HG02623 (cell line): ENCODE results near the gene ZDHHC11.
"Not testable (repeated sequence)": the region's sequence is repeated elsewhere in the genome, so short reads cannot be mapped to it uniquely, and the experiment has no call there.

Experiments
- ATAC-seq: cut with Tn5 transposase; IDR thresholded peaks from one replicate; pipeline ENCODE4 v1.9.1; 2021; ENCODE audit warnings: moderate library complexity; ENCODE audit not compliant: unreplicated experiment

ZDHHC11 gene

DNA sequence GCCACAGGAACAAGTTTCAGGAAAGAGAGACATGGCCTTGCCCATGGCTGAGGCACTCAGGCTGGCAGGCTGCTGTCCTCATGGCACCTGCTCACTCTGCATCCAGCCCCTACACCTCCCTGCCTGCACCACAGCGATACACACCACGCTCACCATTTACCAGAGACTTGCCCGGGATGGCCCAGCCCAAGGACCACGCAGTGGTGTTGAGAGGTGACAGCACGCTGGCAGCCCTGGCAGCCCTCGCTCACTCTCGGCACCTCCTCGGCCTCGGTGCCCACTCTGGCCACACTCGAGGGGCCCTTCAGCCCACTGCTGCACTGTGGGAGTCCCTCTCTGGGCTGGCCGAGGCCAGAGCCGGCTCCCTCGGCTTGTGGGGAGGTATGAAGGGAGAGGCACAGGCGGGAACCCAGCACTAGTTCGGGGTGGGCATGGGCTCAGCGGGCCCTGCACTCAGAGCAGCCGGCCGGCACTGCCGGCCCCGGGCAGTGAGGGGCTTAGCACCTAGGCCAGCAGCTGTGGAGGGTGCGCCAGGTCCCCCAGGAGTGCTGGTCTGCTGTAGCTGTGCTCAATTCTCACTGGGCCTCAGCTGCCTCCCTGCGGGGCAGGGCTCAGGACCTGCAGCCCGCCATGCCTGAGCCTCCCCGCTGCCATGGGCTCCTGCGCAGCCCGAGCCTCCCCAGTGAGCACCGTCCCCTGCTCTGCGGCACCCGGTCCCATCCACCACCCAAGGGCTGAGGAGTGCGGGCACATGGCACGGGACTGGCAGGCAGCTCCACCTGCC is 86.6 kb downstream of the ZDHHC11 start:
- ATAC-seq: no peak

DNA sequence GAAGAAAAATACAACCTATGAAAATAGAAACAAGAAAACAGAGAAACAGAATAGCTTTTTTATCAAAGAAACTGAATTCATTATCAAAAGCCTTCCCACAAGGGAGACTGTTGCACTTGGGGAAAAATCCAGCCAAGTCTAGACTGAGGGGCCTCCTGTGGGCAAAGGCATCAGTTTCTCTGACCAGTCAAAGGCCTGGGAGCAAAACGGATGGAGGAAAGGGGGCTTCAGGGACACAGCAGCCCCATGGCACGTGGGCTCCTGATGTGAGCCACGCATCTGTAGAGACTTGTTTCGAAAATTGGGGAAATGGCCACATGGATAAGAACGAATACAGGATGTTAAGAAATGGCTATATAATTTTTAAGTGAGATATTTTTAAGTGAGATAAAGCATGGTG is 87.4 kb downstream of the ZDHHC11 start:
- no peak for ATAC-seq

DNA sequence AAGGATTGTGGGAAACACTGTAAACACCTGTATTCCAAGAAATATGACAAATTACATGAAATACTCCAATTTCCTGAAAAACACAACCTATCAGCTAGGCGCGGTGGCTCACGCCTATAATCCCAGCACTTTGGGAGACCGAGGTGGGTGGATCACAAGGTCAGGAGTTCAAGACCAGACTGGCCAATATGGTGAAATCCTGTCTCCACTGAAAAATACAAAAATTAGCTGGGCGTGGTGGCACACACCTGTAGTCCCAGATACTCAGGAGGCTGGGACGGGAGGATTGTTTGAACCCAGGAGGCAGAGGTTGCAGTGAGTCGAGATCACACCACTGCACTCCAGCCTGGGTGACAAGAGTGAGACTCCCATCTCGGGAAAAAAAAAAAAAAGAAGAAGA is 87.8 kb downstream of the ZDHHC11 start:
- not testable (repeated sequence) for ATAC-seq

DNA sequence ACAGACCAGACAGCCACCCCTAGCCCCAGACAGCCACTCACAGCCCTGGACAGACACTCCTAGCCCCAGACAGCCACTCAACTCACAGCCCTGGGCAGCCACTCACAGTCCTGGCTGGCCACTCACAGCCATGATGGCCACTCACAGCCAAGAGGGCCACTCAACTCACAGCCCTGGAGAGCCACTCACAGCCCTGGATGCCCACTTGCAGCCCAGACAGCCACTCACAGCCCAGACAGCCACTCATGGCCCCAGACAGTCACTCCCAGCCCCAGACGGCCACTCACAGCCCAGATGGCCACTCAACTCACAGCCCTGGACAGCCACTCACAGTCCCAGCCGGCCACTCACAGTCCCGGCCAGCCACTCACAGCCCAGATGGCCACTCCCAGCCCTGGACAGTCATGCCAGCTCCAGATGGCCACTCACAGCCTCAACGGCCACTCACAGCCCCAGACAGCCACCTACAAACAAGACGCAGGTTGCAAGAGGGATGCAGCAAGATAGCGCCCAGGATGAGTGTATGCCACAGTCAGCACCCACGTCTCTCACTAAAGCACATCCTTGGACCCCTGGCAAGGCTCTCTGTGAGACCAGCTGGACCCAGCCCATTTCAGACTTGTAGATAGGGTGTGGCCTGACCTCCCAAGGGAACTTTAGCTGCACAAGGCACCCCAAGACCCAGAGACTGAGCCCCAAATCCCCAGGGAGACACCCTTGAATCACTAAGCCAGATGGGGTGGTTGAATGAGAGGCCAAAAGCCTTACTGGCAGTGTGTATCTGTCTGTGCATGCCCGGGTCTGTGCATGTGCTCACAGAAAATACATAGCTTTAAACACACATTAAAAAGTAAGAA is 88.7 kb downstream of the ZDHHC11 start:
- no peak for ATAC-seq

DNA sequence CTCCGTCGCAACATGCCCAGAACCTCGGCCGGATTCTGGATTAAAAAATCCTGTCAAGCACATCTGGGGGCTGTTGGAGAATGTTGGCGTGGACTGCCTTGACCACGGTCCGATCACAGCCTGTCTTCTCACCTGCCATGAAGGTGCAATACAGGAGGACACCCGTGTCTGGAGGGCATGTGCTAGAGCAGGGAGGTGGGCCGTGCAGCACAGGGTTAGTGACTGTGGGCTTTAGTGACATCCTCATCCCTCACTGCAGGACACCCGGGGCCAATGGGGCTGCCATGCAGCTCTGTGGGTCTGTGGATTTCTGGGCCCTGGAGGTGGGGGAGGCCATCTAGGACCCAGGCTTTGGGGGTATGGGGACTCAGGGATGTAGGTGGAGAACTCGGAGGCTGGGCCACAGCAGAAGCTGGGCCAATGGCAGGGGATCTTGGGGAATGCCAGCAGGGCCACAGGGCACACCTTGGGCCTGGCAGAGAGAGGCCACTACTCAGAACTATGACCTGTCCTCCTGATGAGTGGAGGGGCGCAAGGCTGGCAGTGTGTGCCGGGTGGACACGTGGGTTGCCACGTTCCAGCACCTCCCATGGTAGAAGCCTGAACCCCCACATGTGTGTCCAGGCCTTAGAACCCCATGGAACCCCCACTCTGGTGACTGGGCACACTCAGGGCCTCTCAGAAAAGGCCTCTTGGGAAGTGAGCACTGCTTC is 89.6 kb downstream of the ZDHHC11 start:
- no peak for ATAC-seq

DNA sequence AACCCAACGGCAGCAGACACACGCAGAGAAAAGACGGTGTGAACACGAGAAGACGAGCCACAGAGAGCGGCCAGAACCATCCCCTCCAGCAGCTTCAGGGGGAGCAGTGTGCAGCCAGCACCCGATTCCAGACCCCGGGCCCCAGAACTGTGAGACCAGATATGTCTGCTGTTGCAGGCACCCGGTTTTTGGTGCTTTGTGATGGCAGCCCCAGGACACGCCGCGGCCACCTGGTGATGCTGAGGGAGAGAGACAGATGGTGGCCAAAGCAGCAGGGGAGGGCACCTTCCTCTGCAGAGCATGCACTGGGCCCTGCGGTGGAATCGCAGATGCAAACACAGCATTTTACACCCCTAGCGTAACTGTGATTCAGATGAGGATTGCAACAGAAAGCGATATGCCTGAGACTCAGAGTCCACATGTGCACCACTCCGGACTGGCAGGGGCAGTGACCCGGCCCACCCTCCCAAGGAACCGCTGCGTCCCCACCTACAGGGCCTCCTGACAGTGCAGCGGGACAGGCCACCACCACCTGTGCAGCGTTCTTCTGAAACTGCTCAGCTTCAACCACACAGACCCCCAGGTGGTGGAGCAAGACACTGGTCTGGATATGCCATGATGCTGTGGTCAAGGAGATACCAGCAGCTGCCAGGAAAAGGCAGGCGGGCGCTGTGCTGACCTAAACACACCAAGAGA is 90.3 kb downstream of the ZDHHC11 start:
- no peak for ATAC-seq

DNA sequence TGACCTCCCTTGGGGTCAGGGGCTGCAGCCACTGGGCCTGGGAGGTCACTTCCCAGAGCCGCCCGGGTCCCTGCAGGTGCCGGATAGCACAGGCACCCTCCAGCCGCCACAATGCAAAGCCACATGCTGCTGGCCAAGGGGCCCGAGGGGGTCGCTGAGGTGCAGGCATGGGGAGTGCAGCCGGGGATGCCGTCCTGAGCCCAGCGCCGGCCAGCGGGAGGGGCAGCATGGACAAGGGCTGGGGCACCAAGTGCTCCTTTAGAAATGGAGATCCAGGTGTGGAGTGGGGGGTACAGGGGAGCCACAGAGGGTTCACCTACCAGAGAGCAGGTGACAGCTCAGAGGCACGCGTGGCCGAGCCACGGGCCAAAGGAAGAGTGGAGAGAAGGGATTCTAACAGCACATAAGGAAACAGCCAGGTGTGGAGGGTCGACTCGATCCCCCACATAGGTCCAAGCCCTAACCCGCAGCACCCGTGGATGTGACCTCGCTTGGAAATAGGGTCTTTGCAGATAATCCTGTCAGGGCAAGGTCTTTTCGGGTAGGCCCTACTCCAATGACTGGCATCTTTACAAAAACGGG is 90.9 kb downstream of the ZDHHC11 start:
- ATAC-seq: no peak

DNA sequence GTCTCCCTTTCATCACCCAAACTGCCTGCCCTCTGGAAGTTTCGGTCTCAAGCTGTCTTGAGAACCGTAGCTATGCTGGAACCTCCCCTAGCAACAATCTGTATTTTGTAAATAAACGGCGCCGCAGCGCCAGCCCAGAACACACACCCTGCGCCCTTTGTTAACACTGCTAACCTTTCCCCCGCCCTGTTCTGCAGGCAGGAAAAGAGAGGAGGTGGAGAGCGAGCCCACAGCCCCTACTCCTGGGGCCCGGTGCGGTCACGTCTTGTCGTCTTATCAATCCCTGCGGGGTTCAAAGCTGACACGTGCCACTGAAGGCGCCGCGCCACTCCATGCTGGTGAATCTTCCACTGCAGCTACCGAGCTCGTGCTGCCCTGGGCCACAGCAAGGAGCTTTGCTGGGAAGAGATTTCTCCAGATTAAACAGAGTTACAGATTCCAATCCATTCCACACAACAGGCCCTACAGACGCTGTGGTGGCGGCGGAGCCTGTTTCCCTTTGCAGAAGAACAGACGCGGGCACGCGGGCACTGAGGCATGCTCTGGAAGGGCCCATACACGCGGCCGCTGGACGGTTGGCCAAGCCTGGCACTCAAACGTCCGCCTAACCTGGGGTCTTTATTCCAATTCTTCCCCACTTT is 91.6 kb downstream of the ZDHHC11 start:
- ATAC-seq: no peak

DNA sequence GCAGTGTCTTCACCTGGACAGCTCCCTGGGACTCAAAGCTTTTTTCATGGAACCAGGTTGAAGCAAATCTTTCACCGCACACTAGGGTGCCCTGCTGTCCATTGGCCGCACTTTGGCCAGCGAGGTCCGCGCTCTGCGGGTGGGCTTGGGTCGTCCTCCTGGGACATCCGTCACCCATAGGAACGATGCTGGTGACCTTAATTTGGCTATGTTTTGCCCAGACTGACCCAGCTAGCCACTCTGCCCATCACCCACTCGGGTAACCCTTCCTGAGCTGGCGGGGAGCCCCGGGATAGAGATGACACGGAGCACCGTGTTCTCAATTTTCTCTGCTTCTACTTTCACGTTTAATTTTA is 92.1 kb downstream of the ZDHHC11 start:
- no peak for ATAC-seq

DNA sequence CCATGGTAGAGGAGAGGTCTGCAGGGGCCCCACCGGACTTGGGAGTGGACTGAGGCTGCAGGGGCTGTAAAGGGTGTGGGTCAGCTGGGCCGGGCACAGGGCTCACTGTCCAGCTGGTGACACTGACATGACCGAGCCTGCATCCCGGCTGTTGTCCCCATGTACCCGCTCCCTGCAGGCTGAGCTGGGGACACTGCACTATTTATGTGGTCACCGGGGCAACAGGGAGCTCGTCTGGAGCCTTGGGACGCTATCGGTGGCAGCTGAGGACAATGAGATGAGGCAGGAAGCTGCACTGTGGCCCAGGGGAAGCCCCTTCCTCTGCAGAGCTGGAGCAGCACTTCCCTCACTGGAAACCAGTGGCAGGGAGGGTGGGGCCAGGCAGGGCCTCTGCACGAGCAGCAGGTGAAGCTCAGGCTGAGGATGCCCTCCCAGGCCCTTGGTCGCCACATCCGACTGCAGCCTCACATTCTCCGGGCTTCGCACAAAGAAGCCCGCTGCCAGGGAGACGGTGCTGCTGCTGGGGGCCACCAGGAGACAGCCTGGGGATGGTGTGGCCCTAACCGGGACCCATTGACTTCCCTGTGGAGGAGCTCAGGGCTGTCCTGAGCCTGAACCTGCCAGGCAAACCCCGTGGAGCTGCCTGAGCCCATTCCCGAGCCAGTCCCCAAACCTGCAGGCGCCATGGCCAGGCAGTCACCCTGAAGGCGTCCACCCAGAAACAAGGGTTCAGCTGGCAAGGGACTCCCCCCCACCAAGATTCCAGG is 92.7 kb downstream of the ZDHHC11 start:
- no peak for ATAC-seq

DNA sequence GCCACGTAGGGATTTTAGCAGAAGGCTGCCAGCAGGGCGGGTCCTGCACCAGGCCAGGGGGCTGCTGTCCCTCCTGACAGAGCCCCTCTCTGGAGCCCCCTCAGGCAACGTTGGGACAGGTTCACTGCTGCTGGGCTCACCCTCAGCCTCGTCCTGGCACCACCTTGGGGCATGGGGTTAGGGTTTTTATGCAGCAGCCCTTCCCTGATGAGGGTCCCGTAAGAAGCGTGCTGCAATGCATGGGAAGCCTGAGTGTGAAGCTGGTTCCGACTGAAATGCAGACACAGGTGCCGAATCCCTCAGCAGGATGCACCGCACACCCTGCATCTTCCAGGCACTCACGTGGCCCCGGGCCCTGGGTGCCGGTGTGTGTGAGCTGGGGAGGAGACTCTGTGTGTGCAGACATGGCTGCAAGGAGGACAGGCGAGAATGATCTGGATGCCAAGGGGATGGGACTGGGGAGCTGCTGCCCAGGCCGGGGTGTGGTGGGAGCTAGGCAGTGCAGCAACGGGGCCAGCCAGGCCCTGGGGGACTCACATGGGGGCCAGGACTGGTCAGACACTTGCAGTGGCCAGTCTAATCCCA is 93.3 kb downstream of the ZDHHC11 start:
- no peak for ATAC-seq

DNA sequence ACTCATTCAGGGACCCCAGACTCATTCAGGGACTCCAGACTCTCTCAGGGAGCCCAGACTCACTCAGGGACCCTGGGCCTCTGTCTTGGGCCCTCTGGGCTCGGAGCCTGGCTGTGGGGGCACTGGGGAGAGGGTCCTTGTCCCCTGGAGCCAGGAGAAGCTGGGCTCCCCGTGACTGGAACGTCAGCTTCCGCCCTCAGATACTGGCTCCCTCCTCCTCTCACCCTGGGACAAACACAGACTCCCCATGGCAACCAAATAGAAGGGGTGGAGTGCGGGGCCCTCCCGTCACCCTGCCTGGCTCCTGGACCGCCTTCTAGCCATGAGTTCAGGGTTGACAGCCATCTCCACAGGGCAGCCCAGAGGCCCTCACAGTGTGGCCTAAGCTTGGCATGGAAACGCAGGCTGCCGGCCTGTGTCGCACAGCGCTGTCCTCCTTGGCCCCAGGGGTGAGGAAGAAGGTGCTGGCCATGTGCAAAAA is 93.9 kb downstream of the ZDHHC11 start:
- ATAC-seq: no peak

DNA sequence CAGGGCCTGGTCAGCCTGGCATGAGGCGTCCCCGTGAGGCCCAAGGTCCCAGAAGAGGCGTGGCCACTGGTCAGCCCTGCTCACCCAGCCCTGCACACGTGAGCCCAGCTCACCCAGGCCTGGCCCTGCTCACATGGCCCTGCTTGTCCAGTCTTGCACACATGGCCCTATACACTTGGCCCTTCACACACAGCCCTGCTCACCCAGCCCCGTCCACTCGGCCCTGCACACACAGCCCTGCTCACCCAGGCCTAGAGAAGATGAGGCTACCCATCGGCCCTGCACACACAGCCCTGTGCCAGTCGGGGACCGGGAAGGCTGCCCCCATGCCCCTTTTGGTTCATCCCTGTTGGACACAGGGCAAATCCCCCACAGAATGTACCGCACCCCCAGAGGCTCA is 94.6 kb downstream of the ZDHHC11 start:
- no peak for ATAC-seq

DNA sequence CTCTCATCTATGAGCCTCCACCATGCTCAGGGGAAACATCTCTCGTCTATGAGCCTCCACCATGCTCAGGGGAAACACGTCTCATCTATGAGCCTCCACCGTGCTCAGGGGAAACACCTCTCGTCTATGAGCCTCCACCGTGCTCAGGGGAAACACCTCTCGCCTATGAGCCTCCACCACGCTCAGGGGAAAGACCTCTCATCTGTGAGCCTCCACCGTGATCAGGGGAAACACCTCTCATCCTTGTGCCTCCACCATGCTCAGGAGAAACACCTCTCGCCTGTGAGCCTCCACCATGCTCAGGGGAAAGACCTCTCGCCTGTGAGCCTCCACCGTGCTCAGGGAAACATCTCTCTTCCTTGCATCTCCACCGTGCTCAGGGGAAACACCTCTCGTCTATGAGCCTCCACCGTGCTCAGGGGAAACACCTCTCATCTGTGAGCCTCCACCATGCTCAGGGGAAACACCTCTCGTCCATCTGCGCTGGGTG is 96.6 kb downstream of the ZDHHC11 start:
- not testable (repeated sequence) for ATAC-seq

DNA sequence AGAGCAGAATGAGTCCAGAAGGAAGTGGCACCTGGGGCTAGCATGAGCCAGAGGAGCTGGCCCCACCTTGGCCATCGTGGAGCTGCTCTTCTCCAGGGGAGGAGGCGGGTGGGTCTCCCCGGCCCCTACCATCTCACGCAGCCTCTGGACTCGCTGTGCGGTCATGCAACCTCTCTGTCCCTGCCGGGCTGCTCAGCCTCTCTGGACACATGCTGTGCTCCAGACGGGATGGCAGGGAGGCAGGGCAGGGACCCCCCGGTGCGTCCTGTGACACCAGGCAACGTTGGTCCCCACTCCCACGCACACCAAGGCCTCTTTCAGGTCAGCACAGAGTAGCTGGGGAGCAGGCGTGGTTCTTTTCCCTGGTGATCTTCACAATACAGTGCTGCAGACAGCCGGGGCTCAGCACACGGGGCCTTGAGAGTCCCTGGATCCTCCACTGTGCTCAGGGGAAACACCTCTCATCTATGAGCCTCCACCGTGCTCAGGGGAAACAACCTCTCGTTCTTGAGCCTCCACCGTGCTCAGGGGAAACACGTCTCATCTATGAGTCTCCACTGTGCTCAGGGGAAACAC is 97.1 kb downstream of the ZDHHC11 start:
- ATAC-seq: not testable (repeated sequence)

DNA sequence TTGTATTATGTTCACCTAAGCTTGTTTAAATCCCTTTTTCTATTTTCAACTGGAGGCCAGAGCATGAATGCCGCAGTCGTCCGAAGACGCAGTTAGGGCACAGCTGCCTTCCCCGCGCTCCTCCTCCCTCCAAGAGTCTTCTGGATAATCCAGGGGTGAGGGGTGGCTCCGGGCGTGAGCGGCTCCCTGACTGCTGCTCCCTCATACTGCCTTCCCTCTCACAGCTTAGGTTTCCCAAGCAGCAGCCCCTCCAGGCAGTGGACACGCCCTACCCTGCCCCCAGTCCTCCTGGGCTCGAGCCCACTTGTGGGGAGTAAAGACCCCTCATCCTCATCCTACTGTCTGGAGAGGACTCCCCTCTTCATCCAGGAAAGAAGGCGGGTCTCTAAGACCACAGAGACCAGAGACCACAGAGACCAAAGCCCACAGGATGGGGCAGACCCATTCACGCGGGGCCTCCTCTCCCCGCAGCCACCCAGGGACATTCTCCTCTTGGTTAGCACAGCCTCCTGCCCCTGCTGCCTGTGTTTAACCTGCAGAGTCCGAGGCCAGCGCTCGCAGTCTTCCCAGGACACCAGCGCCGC is 98.2 kb downstream of the ZDHHC11 start:
- ATAC-seq: not testable (repeated sequence)

DNA sequence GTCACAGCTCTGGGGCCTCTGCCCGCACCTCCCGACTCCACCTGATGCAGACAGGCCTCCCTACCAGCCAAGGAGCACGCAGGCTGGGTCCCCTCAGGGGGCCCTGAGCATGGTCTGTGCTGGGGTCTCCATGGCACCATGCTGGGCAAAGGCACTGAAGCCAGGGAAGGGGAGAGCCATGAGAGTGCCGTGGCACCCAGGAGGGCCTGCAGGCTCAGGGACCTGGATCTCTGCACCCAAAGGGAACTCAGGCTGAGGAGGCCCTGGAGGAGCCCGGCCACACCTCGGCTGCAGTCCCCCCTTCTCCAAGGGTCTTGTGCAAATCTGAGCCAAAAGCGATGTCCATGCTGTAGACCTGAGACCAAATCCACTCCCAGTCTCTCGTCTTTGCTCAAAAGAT is 98.8 kb downstream of the ZDHHC11 start:
- not testable (repeated sequence) for ATAC-seq

DNA sequence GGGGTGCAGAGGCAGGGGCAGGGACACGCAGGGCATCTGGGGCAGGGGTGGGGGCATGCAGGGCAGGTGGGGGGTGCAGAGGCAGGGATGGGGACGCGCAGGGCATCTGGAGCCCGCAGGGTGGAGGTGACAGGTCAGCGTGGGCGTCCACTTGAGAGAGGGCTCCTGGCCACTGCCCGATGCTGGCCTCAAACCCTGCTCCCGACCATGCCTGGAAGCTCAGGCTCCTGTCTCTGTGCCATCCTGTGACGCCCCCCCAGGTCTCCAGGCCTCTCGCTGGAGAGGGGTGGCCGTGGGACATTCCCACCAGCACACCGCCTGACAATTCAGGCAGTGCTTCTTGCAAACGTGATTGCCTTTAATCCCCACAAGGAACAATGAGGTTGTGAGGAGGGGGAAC is 99.3 kb downstream of the ZDHHC11 start:
- no peak for ATAC-seq
